OCI-LY7 (cell line): ENCODE data around the gene DIP2C. TPM values are rescaled to one million over a fixed set of nuclear protein-coding genes. Genes with fewer than 3 reads are reported as not detected.

Source experiments
- BruUV-seq: library from RNA; stranded (reverse); fragments of 400-500 nt; replicated peaks from 2 replicates; lab custom pipeline; 2021; lab: Mats Ljungman, UMichigan
- CTCF ChIA-PET: fragments of 300-600 bp; sonication (Branson Sonifier 250); formaldehyde crosslinking; loops from one replicate; lab custom pipeline; 2022; ENCODE audit warnings: antibody characterized with exemption; ENCODE audit not compliant: unreplicated experiment; lab: Charles Lee
- POLR2A ChIA-PET: fragments of 300-600 bp; sonication (Branson Sonifier 250); formaldehyde crosslinking; loops from one replicate; lab custom pipeline; 2022; ENCODE audit warnings: antibody characterized with exemption; lab: Charles Lee
- DNase-seq: peaks from one replicate; pipeline ENCODE4 v3.0.0-alpha.2; 2015; ENCODE audit warnings: low spot score
- H2AFZ ChIP-seq: fragments of 200-600 bp; sonication (generic), shearing (Covaris generic); 2 replicates; pipeline ENCODE4 v1.6.1; 2014; ENCODE audit warnings: mild to moderate bottlenecking, antibody characterized with exemption, low read length, moderate library complexity
- H3K27ac ChIP-seq: fragments of 200-600 bp; sonication (generic); 2 replicates; pipeline ENCODE4 v1.5.1; 2014; ENCODE audit warnings: mixed run types, low read depth, mild to moderate bottlenecking, moderate library complexity, low read length, inconsistent platforms; ENCODE audit not compliant: poor library complexity, severe bottlenecking
- H3K36me3 ChIP-seq: fragments of 200-600 bp; sonication (generic); 2 replicates; pipeline ENCODE4 v1.6.1; 2014; ENCODE audit warnings: mild to moderate bottlenecking, antibody characterized with exemption, low read length, moderate library complexity, mixed read lengths; ENCODE audit not compliant: insufficient read depth
- H3K4me1 ChIP-seq: fragments of 200-600 bp; sonication (generic); 2 replicates; pipeline ENCODE4 v1.5.1; 2014; ENCODE audit warnings: mild to moderate bottlenecking, low read length; ENCODE audit not compliant: insufficient read depth, poor library complexity, severe bottlenecking
- H3K4me2 ChIP-seq: fragments of 200-600 bp; sonication (generic); 2 replicates; pipeline ENCODE4 v1.6.1; 2014; ENCODE audit warnings: mild to moderate bottlenecking, low read length
- H3K4me3 ChIP-seq: fragments of 200-600 bp; sonication (generic); 2 replicates; pipeline ENCODE4 v1.5.1; 2014; ENCODE audit warnings: mild to moderate bottlenecking, low read depth, low read length; ENCODE audit not compliant: poor library complexity, severe bottlenecking
- H3K79me2 ChIP-seq: fragments of 200-600 bp; sonication (generic); 2 replicates; pipeline ENCODE4 v1.6.1; 2016; ENCODE audit warnings: low read depth, mild to moderate bottlenecking, low read length, moderate library complexity, mixed read lengths; ENCODE audit not compliant: insufficient read depth
- H3K9me2 ChIP-seq: fragments of 200-600 bp; sonication (generic); 2 replicates; pipeline ENCODE4 v1.6.1; 2016; ENCODE audit warnings: mild to moderate bottlenecking, low read length, mixed read lengths; ENCODE audit not compliant: insufficient read depth
- H3K9me3 ChIP-seq: fragments of 200-600 bp; sonication (generic); 2 replicates; pipeline ENCODE4 v1.6.1; 2014; ENCODE audit warnings: mild to moderate bottlenecking, mixed run types, low read length, mixed read lengths
- H4K20me1 ChIP-seq: fragments of 200-600 bp; sonication (generic); 2 replicates; pipeline ENCODE4 v1.6.1; 2014; ENCODE audit warnings: mild to moderate bottlenecking, antibody characterized with exemption, low read length, moderate library complexity, mixed read lengths; ENCODE audit not compliant: insufficient read depth
- EZH2phosphoT487 ChIP-seq: fragments of 200-600 bp; sonication (generic); IDR thresholded peaks from 2 replicates; pipeline ENCODE4 v1.6.1; 2018; ENCODE audit warnings: low read depth, borderline replicate concordance, mild to moderate bottlenecking, mixed run types, antibody characterized with exemption, low read length, moderate library complexity, mixed read lengths
- intact Hi-C: fragments of 100-400 bp; cut with micrococcal nuclease; formaldehyde crosslinking; loops from one replicate; pipeline ENCODE4 v1.10.0; 2022; ENCODE audit not compliant: unreplicated experiment
- total RNA-seq, 2 experiments: library from RNA; depleted of rRNA in 1 of 2; stranded (reverse); fragments of >200 nt in 1 of 2; shearing (Covaris generic) in 1 of 2; gene quantifications; 2 replicates each; pipeline ENCODE4 v1.2.3, GENCODE V29; 2014 to 2022
- TF ChIP-seq, protein P1 (sequence below): fragments of 200-600 bp; sonication (generic); conservative IDR thresholded peaks from 2 replicates; pipeline ENCODE4 v1.5.1; 2014; ENCODE audit warnings: mild to moderate bottlenecking, antibody characterized with exemption, low read length, moderate library complexity, mixed read lengths

DIP2C gene
- total RNA-seq, 2 experiments from 2014 or later = 10.9 to 29.5 TPM

DNA sequence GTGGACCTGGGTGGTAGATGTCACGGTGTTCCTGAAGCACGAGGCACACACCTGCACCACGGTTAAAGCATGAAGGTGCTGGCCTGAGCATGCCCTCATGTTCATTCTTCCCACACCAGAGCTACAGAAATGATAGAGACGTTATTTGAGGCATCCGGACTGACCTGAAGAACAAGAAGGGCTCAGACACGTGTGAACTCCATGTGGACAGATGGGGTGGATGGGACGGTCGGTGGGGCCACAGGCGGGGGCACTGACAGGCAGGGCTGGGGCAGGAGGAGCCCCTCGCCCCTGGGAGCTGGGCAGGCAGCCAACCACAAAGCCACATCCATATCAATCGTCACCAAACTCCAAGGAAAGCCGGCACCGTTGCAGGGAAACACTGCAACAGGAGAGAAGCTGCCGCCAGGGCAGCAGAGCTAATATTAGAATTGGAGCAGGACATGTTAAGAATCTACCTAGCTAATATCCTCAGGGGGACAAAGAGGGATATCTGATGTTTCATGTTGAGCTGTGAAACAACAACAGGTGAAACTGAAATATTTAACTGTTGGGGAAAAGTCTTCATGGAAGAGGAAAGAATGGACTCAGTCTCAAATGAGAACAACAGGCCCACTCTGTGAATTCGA, 37.8 kb upstream of the DIP2C start:
- ChIA-PET CTCF (no interaction called here), POLR2A (no interaction called here)
- Histone ChIP-seq H4K20me1 (no peaks in the 10 kb centered on the region), H3K27ac (no peak overlapping the region), H3K4me2 (no peak overlapping the region), H3K4me1 (no peaks in the 10 kb centered on the region), H3K4me3 (no peak overlapping the region), H3K79me2 (no peaks in the 10 kb centered on the region), H3K36me3 (no peaks in the 10 kb centered on the region), H3K9me2 (no peaks in the 10 kb centered on the region), H3K9me3 (no peaks in the 10 kb centered on the region), H2AFZ (no peak overlapping the region)
- DNase-seq = no peak
- BruUV-seq = no TSS peak
- TF ChIP-seq, protein P1, sequence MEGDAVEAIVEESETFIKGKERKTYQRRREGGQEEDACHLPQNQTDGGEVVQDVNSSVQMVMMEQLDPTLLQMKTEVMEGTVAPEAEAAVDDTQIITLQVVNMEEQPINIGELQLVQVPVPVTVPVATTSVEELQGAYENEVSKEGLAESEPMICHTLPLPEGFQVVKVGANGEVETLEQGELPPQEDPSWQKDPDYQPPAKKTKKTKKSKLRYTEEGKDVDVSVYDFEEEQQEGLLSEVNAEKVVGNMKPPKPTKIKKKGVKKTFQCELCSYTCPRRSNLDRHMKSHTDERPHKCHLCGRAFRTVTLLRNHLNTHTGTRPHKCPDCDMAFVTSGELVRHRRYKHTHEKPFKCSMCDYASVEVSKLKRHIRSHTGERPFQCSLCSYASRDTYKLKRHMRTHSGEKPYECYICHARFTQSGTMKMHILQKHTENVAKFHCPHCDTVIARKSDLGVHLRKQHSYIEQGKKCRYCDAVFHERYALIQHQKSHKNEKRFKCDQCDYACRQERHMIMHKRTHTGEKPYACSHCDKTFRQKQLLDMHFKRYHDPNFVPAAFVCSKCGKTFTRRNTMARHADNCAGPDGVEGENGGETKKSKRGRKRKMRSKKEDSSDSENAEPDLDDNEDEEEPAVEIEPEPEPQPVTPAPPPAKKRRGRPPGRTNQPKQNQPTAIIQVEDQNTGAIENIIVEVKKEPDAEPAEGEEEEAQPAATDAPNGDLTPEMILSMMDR = no peak
- TF ChIP-seq EZH2phosphoT487 = no peak
- intact Hi-C loops = no loop called here

DNA sequence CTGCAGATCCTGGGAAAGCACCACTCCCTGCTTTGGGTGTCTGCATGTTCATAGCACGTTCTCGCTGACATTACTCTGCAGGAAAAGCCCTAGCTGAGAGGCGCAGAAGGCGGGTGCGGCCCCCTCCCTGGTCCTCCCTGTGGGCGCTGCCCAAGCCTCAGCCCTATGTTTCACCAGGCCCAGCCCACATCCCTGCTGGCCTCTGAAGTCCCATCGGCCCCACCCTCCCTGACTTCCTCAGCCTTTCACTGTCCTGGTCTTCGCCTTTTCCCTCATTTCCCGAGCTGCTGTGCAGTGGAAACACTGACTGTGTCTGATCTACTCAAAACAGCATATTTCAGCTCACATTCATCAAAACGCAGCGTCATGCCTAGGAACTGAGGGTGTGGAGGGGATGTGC, 36.3 kb upstream of the DIP2C start:
- Histone ChIP-seq H3K79me2 (no peaks in the 10 kb centered on the region), H3K4me1 (no peaks in the 10 kb centered on the region), H3K36me3 (no peaks in the 10 kb centered on the region), H3K9me2 (no peaks in the 10 kb centered on the region), H2AFZ (no peak overlapping the region), H3K27ac (no peak overlapping the region), H3K4me3 (no peak overlapping the region), H4K20me1 (no peaks in the 10 kb centered on the region), H3K9me3 (no peaks in the 10 kb centered on the region), H3K4me2 (no peak overlapping the region)
- TF ChIP-seq EZH2phosphoT487 = no peak
- TF ChIP-seq, protein P1 = no peak
- no peak for DNase-seq
- intact Hi-C loops = no loop called here
- POLR2A ChIA-PET = no interaction called here
- CTCF ChIA-PET = no interaction called here
- BruUV-seq = no TSS peak

DNA sequence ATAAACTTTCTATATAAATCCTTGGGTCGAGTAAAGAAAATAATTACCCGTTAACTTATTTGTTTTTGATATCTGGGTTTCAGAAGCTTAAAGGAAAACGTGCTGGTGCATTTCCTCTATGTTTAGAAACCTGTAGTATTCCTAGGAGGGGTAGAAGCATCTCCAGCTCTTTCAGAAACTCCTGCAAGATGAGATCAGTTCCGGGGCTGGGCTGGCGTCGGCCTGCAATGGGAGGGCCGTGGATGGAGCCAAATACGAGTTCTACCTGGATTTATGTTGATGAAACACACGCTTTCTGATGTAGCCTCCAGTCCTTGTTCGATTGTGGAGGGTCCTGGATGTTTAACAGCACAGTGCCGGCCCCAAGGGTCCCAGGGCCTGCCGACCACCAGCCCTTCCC, 35.8 kb upstream of the DIP2C start:
- intact Hi-C loops = no loop called here
- no peaks in the 10 kb centered on the region for H3K36me3 ChIP-seq
- no peak overlapping the region for H3K4me3 ChIP-seq
- ChIA-PET CTCF (no interaction called here), POLR2A (no interaction called here)
- H3K79me2 ChIP-seq = no peaks in the 10 kb centered on the region
- H3K4me1 ChIP-seq = no peaks in the 10 kb centered on the region
- no peaks in the 10 kb centered on the region for H3K9me3 ChIP-seq
- TF ChIP-seq EZH2phosphoT487 = no peak
- TF ChIP-seq, protein P1 = no peak
- no peaks in the 10 kb centered on the region for H3K9me2 ChIP-seq
- no TSS peak for BruUV-seq
- no peak overlapping the region for H3K27ac ChIP-seq
- DNase-seq = no peak
- H4K20me1 ChIP-seq = no peaks in the 10 kb centered on the region
- H2AFZ ChIP-seq = no peak overlapping the region
- H3K4me2 ChIP-seq = no peak overlapping the region
